GM19328 (cell line): Measurements from ENCODE around the gene EREG.

Experiments used
- ATAC-seq: cut with Tn5 transposase; IDR thresholded peaks from one replicate; pipeline ENCODE4 v1.9.1; 2021; ENCODE audit warnings: mild to moderate bottlenecking, moderate library complexity; ENCODE audit not compliant: unreplicated experiment

EREG gene

GRCh38 chr4:74420863-74421262 lies 55.9 kb downstream of the EREG start:
- ATAC-seq, result no peak

- no peak for ATAC-seq
These were observed 58.2 kb downstream of the EREG start for GRCh38 chr4:74423104-74423503.

GRCh38 chr4:74424111-74424510 lies 59.2 kb downstream of the EREG start:
- no peak for ATAC-seq

- ATAC-seq, result no peak
These were observed 61.2 kb downstream of the EREG start for GRCh38 chr4:74426101-74426500.

- ATAC-seq, result no peak
These were observed 63.3 kb downstream of the EREG start for GRCh38 chr4:74428276-74428675.

GRCh38 chr4:74431113-74431826 lies 66.3 kb downstream of the EREG start:
- no peak for ATAC-seq

GRCh38 chr4:74433043-74433442 lies 68.1 kb downstream of the EREG start:
- ATAC-seq, result no peak

- no peak for ATAC-seq
These were observed 68.7 kb downstream of the EREG start for GRCh38 chr4:74433541-74434172.

GRCh38 chr4:74435296-74435695 lies 70.4 kb downstream of the EREG start:
- no peak for ATAC-seq

- ATAC-seq, result no peak
These were observed 72.9 kb downstream of the EREG start for GRCh38 chr4:74437866-74438265.
